ENCODE data around the gene ARHGAP10.

DNA sequence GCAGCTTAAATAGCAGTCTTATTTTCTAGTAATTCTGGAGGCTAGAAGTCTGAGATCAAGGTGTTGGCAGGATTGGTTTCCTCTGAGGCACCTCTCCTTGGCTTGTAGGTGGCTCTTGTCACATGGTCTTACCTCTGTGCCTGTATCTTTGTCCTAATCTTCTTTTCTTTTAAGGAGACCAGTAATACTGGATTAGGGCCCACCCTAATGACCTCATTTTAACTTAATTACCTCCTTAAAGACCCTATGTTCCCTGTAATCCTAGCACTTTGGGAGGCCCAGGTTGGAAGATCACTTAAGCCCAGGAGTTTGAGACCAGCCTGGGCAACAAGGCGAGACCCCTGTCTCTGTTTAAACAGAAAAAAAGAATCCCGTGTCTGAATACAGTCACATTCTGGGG is 38.9 kb downstream of the ARHGAP10 start:
- TF ChIP-seq, protein P1, sequence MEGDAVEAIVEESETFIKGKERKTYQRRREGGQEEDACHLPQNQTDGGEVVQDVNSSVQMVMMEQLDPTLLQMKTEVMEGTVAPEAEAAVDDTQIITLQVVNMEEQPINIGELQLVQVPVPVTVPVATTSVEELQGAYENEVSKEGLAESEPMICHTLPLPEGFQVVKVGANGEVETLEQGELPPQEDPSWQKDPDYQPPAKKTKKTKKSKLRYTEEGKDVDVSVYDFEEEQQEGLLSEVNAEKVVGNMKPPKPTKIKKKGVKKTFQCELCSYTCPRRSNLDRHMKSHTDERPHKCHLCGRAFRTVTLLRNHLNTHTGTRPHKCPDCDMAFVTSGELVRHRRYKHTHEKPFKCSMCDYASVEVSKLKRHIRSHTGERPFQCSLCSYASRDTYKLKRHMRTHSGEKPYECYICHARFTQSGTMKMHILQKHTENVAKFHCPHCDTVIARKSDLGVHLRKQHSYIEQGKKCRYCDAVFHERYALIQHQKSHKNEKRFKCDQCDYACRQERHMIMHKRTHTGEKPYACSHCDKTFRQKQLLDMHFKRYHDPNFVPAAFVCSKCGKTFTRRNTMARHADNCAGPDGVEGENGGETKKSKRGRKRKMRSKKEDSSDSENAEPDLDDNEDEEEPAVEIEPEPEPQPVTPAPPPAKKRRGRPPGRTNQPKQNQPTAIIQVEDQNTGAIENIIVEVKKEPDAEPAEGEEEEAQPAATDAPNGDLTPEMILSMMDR (IDR thresholded peaks at IDR 0.05; ENCODE audit: insufficient read depth, low read depth, low read length): no peak
- TF ChIP-seq EZH2 (IDR thresholded peaks at IDR 0.05; ENCODE audit: insufficient read depth, low read length): no peak

All from astrocyte (in vitro differentiated cells and primary cell).